ENCODE data around the gene PLCH1.

DNA sequence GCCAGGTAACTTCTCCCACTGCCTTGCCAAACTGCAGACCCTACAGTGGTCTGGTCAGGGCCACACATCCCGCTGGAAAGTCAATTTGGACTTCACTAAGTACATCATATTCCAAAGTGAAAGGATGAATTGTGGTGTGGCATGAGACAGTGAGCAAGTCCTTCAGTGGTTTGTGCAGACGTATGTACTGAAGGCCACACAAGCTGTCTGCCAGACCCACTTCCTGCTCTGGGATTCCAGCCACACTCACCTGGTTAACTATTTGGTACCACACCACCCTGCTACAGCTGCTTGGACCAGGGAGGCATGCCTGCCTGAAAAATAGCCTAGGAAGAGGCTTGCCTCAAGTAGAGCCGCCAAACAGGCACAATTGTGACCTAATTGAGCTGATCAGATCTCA lies 357.3 kb downstream of the PLCH1 start:
- TF ChIP-seq CTCF (IDR thresholded peaks at IDR 0.05): no peak
- no peak for TF ChIP-seq POLR2A (IDR thresholded peaks at IDR 0.05)
